Loucy (cell line): ENCODE data around the gene KDM4C.

ENCODE experiments used
- H2AFZ ChIP-seq: fragments of 200-600 bp; sonication (generic); 2 replicates; pipeline ENCODE4 v1.6.0; 2016; ENCODE audit warnings: antibody characterized with exemption, mild to moderate bottlenecking, low read length, moderate library complexity
- H3F3A ChIP-seq: fragments of 200-600 bp; 2 replicates; pipeline ENCODE4 v1.6.0; 2016; ENCODE audit warnings: antibody characterized with exemption, low read depth, mild to moderate bottlenecking
- H3K27me3 ChIP-seq: fragments of 200-600 bp; sonication (generic); 2 replicates; pipeline ENCODE4 v1.6.1; 2014; ENCODE audit warnings: low read length, mild to moderate bottlenecking; ENCODE audit not compliant: insufficient read depth, poor library complexity, severe bottlenecking
- H3K36me3 ChIP-seq: fragments of 200-600 bp; sonication (generic); 2 replicates; pipeline ENCODE4 v1.6.1; 2016; ENCODE audit warnings: low read length; ENCODE audit not compliant: insufficient read depth
- H3K4me1 ChIP-seq: fragments of 200-600 bp; sonication (generic); 2 replicates; pipeline ENCODE4 v1.5.1; 2014; ENCODE audit warnings: low read length, mild to moderate bottlenecking; ENCODE audit not compliant: insufficient read depth, poor library complexity, severe bottlenecking
- H3K4me2 ChIP-seq: fragments of 200-600 bp; sonication (generic); 2 replicates; pipeline ENCODE4 v1.6.0; 2014; ENCODE audit warnings: antibody characterized with exemption, low read length, low read depth, mild to moderate bottlenecking; ENCODE audit not compliant: poor library complexity, severe bottlenecking
- H3K4me3 ChIP-seq: fragments of 200-600 bp; sonication (generic); 2 replicates; pipeline ENCODE4 v1.5.1; 2014; ENCODE audit warnings: low read length, mild to moderate bottlenecking, mixed read lengths; ENCODE audit not compliant: poor library complexity, severe bottlenecking
- H3K79me2 ChIP-seq: fragments of 200-600 bp; sonication (generic); 2 replicates; pipeline ENCODE4 v1.6.1; 2014; ENCODE audit warnings: low read length; ENCODE audit not compliant: insufficient read depth
- H3K9ac ChIP-seq: fragments of 200-600 bp; sonication (generic); 2 replicates; pipeline ENCODE4 v1.6.0; 2014; ENCODE audit warnings: mild to moderate bottlenecking, low read depth, low read length, moderate library complexity; ENCODE audit not compliant: poor library complexity, severe bottlenecking
- H3K9me2 ChIP-seq: fragments of 200-600 bp; sonication (generic); replicated peaks from 2 replicates; pipeline ENCODE4 v1.6.1; 2016; ENCODE audit warnings: low read depth, low read length, mixed read lengths
- H3K9me3 ChIP-seq: fragments of 200-600 bp; sonication (generic); 2 replicates; pipeline ENCODE4 v1.6.1; 2014; ENCODE audit warnings: mild to moderate bottlenecking, antibody characterized with exemption, low read length, low read depth; ENCODE audit not compliant: insufficient read depth
- H4K20me1 ChIP-seq: fragments of 200-600 bp; sonication (generic); 2 replicates; pipeline ENCODE4 v1.6.0; 2014; ENCODE audit warnings: antibody characterized with exemption, low read length, mild to moderate bottlenecking; ENCODE audit not compliant: insufficient read depth, poor library complexity, severe bottlenecking
- CTCF ChIP-seq: fragments of 200-600 bp; sonication (generic); conservative IDR thresholded peaks from 2 replicates; pipeline ENCODE4 v1.5.1; 2014; ENCODE audit warnings: mild to moderate bottlenecking, antibody characterized with exemption, low read length
- EZH2phosphoT487 ChIP-seq: fragments of 200-600 bp; IDR thresholded peaks from 2 replicates; pipeline ENCODE4 v1.6.1; 2018; ENCODE audit warnings: antibody characterized with exemption, mild to moderate bottlenecking, moderate library complexity, borderline replicate concordance

The KDM4C gene

GRCh38 chr9:6833518-6834192 is 75.9 kb downstream of the KDM4C start:
- no peaks in the 10 kb centered on the region for H3F3A ChIP-seq
- no peak overlapping the region for H3K4me2 ChIP-seq
- no peaks in the 10 kb centered on the region for H3K9me2 ChIP-seq
- H3K9ac ChIP-seq = no peak overlapping the region
- no peaks in the 10 kb centered on the region for H4K20me1 ChIP-seq
- H3K27me3 ChIP-seq = no peaks in the 10 kb centered on the region
- no peak overlapping the region for H3K4me3 ChIP-seq
- H2AFZ ChIP-seq = no peak overlapping the region
- H3K36me3 ChIP-seq = peaks cover 12% of the 10 kb centered on the region; the same call in 1 of the 2 replicates
- no peaks in the 10 kb centered on the region for H3K4me1 ChIP-seq
- no peak for TF ChIP-seq EZH2phosphoT487
- no peak for TF ChIP-seq CTCF
- H3K79me2 ChIP-seq = no peaks in the 10 kb centered on the region
- no peaks in the 10 kb centered on the region for H3K9me3 ChIP-seq

GRCh38 chr9:6834306-6834705 is 76.5 kb downstream of the KDM4C start:
- peaks cover 12% of the 10 kb centered on the region; the same call in 1 of the 2 replicates for H3K36me3 ChIP-seq

GRCh38 chr9:6838158-6838557 is 80.4 kb downstream of the KDM4C start:
- H3K4me1 ChIP-seq = no peaks in the 10 kb centered on the region
- H4K20me1 ChIP-seq = no peaks in the 10 kb centered on the region
- no peaks in the 10 kb centered on the region for H3K9me3 ChIP-seq
- no peaks in the 10 kb centered on the region for H3F3A ChIP-seq
- H3K27me3 ChIP-seq = no peaks in the 10 kb centered on the region
- H2AFZ ChIP-seq = no peak overlapping the region
- TF ChIP-seq EZH2phosphoT487 = no peak
- no peak for TF ChIP-seq CTCF
- H3K4me3 ChIP-seq = no peak overlapping the region
- H3K4me2 ChIP-seq = no peak overlapping the region
- no peaks in the 10 kb centered on the region for H3K9me2 ChIP-seq
- H3K36me3 ChIP-seq = peaks cover 12% of the 10 kb centered on the region; the same call in 1 of the 2 replicates
- H3K9ac ChIP-seq = no peak overlapping the region
- no peaks in the 10 kb centered on the region for H3K79me2 ChIP-seq

More at GRCh38 chr9:6834306-6834705, 76.5 kb downstream of the KDM4C start:
- no peak for TF ChIP-seq EZH2phosphoT487
- TF ChIP-seq CTCF = no peak
- H3K9me3 ChIP-seq = no peaks in the 10 kb centered on the region
- H3F3A ChIP-seq = no peaks in the 10 kb centered on the region
- no peak overlapping the region for H3K9ac ChIP-seq
- H3K9me2 ChIP-seq = no peaks in the 10 kb centered on the region
- H4K20me1 ChIP-seq = no peaks in the 10 kb centered on the region
- H3K4me2 ChIP-seq = no peak overlapping the region
- H3K4me3 ChIP-seq = no peak overlapping the region
- no peaks in the 10 kb centered on the region for H3K4me1 ChIP-seq
- no peaks in the 10 kb centered on the region for H3K27me3 ChIP-seq
- no peak overlapping the region for H2AFZ ChIP-seq
- H3K79me2 ChIP-seq = no peaks in the 10 kb centered on the region
